Activated CD4-positive, alpha-beta T cell treated with anti-CD3 and anti-CD28 coated beads, Interleukin-2, amount 50 U/mL, for 48 hours (primary cell): ENCODE data around the gene GALP.
"Not testable (repeated sequence)": the region's sequence is repeated elsewhere in the genome, so short reads cannot be mapped to it uniquely, and the experiment has no call there.

Experiments
- DNase-seq, 2 experiments: peaks; one replicate each; pipeline ENCODE4 v3.0.0-alpha.2; 2020

The GALP gene

DNA sequence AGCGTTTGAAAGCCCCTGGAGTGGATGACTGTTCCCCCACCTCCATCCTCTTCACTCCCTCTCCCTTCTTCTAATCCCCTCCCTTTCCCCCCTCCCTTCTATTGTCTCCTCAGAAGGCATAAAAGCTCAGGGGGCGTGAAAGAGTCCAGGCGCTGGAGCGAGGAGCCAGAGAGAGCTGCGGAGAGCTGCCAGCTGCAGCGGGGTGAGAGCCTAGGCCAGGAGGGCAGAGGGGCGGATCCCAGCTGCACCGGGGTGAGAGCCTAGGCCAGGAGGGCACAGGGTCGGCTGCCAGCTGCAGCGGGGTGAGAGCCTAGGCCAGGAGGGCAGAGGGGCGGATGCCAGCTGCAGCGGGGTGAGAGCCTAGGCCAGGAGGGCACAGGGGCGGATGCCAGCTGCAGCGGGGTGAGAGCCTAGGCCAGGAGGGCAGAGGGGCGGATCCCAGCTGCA, at the start of gene GALP:
TSS of gene GALP (plus strand) at position 148 of the 447 bp plus-strand sequence. CDS start 1,101 bp downstream, outside the sequence.
- not testable (repeated sequence) for DNase-seq

DNA sequence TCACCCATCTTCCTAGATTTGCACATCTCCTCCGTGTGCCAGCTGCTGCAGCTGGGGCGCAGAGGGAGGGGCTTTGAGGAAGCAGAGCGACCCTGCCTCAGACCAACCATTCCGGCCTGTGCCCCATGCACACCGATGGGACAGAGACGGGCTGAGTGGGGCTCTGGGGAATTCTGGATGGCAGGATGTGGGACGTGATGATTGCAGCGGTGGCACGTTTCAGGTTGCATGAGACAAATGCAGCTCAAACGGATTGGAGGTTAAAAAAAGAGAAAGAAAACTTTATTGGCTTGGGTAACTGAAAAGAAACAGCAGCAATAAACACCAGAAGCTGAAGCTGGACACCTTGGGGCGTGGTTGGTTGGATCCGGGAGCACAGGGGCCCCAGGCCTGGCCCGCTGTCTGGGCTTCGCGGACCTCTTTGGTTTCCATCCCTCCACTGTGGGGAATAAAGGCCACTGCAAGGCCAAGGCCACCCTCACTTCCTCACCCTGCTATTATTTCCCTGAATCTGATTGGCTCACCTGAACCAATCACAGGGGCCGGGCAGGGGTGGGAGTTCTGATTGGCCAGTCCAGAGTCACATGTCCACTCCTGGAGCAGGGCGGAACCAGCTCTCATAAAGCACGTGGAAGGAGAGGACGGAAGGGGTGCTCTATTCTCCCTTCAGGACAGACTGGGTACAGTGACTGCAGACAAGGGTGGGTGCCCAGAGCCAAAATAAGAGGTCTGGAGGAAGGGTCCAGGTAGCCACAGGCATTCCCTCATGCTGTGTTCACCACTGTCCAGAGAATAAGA, 48.6 kb upstream of the GALP start:
- DNase-seq, result no peak

DNA sequence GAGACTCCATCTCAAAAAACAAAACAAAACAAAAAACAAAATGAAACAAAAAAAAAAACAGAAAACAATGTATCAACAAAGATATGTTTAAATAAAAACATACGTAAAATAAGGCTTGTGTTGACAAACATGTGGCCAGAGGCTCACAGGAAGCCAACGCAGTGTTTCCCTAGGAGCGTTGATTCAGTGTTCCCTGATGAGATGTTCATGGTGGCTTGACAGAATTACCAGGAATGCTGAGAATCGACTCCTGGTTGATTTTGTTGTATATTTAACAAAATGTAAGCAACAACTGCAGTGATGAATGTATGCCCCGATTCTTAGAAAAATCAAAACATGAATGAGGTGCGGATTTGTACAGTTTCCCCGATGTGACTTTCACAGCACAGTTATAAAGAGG, 45.8 kb upstream of the GALP start:
- DNase-seq, result no peak

DNA sequence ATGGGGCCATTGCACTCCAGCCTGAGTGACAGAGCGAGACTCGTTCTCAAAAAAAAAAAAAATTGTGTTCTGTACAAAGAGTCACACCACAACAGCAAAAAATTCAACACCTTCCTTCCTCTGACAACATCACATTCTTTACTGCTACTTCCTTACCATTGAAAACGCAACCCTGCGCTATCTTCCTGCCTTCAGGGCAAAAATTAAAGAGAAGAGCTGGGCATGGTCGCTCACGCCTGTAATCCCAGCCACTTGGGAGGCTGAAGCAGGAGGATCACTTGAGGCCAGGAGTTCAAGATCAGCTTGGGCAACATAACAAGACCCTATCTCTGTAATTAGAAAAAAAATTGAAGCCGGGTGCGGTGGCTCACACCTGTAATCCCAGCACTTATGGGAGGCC, 44.2 kb upstream of the GALP start:
- no peak for DNase-seq

DNA sequence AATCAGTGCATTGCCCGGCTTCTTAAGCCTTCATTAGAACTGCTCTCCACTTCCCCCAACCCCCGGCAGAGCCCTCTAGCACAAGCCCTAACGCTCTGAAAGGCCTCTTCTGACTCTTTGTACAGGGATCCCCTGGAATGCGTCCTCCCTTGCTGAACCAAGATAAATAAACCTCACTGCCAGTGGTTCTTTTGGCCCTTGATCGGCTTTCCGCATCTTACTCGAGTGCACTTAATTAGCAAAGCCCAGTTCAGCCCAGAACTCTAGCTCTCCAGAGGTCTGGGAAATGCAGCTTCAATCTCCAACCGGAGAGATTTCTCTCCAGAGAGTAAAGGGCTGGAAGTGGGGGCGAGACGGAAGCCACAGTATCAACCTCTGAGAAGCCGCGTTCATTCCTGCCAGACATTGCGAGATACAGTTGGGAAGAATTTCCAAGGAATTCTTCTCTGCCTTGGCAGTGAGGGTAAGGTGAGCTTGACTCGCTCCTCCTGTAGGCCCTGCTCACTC, 43.4 kb upstream of the GALP start:
- no peak for DNase-seq

DNA sequence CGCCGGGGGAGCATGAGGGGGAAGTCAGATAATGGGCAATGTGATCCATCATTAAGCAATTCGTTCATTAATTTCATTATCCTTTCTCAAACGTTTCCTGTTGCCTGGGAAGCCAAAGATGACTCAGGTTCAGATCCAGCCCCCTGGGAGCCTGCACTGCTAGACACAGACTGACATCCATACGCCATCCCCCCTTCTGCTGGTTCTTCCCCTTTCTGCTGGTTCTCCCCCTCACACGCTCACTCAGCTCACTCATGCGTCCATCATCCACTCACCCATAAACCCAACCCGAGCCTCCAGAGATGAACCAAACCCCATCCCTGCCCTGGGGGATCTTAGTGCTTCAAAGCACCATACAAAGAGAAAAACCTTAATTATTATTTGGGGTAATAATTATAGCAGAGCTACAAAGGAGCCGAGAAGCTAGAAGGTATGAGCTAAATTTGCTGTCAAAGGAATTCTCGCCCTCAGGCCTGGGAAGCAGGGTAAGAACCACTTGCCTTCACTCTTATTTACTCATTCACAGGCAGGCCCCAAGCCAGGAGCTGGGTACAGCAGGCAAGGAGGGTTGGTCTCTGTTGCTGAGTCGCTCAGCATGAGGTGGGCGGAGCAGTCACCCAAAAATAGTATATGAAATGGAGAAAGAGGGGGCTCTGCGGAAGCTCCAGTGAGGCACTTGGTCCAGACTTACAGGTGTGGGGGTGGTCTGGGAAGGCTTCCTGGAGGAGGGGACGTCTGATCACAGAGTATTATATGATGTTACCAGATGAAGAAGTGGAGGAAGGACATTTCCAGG, 41.8 kb upstream of the GALP start:
- DNase-seq, result no peak

DNA sequence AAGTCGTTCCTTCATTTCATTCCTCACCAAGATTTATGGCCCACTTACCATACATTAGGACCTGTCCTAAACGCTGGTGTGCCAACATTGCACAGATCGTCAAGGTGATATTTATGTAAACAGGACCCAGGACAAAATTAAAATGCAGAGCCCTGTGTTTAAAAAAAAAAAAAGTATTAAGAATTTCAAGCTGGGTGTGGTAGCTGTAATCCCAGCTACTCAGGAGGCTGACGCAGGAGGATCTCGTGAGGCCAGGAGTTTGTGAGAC, 41.2 kb upstream of the GALP start:
- DNase-seq, result no peak

DNA sequence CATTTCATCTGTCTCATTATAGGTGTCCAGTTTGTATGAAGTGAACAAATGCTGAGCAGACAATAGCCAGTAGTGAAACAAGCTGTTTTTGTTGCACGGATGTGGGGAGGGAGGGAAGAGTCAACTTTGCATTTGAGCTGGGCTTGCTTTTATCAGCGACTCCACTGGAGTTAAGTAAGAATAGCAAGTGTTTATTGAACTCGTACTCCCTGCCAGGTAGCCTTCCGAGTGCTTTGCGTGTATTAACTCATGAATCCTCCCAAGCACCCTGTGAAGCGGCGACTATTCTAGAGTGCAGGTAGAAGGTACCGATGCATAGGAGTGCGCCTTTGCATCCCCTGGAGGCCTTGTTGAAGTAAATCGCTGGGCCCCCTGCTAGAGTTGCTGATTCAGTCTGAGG, 39.4 kb upstream of the GALP start:
- no peak for DNase-seq

DNA sequence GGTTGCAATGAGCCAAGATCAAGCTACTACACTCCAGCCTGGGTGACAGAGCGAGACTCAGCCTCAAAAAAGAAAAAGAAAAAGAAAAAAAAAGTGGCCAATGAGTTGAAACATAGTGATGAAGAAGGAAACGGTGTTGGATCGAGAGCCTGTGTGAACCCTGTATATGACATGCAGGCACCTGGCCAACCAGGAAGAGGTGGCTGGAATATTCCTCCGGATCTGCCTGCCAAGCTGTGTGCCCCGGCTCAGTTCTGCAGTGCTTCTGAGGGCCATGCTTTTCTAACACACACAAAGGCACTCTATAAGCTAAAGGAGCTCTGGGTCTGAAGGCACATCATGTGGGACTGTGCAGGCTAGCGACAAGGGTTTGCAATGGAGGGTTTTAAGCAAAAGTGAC, 38.4 kb upstream of the GALP start:
- DNase-seq, result no peak

DNA sequence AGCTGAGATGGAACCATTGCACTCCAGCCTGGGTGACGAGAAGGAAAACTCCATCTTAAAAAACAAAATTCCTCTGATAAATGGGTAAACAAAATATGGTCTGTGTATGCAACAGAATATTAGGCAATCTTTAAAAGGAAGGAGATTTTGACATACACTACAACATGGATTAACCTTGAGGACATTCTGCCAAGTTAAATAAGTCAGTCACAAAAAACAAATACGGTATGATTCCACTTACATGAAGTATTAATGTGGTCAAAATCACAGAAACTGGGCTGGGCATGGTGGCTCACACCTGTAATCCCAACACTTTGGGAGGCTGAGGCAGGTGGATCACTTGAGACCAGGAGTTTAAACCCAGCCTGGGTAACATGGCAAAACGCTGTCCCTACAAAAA, 37.7 kb upstream of the GALP start:
- DNase-seq, result no peak

DNA sequence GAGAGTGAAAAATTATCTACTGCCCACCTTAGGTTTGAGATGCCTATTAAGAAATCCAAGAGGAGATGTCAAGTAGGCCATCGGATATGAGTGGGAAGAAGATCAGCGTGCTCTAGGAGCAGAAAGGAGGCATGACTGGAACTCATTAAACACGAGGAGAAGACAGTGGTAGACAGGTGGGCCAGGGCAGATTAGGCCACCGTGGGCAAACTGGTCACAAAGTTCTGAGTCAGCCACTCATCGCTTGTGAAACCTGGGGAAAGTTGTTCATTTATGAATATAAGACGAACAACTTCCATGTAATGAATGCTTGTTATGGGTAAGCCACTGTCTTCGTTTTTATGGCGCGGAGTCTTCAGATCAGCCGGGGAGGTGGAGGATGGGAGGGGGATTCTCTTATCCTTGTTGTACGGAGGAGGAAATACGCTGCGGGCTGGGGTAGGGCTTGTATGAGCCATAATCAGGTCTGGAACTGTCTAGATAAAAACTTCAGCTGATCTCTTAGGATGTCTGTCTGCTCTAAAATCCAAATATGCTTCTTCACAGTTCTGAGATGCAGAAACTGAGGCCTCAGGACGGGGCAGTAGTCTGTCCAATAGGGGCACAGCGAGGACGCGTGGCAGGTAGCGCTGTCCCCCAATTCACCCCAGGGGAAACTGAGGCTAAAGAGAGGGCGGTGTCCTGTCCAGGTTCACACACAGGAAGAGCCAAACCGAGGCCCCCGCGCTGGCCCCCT, 35.8 kb upstream of the GALP start:
- DNase-seq, result no peak

DNA sequence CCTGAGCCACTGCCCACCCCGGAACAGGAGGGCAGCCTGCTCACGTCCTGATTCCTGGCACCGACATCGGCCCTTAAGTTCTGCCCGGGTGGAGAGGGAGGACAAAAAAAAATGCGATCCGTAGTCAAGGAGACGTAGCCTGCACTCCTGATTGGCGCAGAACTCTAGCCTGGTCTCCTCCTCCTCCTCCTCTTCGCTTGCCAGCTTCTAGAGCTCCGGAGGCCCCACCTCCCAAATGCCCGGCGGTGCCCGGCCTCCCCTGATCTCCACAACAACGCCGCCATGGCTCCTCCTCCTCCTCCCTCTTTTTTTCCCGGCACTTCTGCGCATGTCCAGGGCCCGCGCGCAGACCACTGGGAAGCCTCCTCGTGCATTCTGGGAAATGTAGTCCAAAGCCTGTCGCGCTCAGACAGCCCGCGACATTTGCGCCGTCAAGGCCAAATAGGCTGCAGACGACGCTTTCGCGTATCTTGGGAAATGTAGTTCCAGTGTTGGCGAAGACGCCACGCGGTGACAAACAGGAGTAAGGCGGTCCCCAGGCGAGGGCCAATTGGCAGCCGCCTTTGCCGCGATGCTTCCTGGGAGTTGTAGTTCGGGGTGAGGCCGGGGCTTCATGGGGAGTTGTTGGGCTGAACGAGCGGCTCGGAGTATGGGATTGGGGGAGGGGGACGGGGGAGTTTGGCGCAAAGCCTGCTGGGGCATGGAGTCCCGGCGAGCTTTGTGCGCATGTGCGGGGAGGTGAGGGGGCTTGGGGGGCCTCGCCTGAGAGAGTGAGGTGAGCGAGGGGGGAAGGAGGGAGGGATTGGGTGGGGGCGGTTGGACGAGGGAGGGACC, 35.0 kb upstream of the GALP start, which contains the start of gene ZNF444:
TSS of gene ZNF444 (plus strand) at position 705 of the 834 bp plus-strand sequence. CDS start 5,625 bp downstream, outside the sequence.
- peak; percentile 98 to 99 for DNase-seq

DNA sequence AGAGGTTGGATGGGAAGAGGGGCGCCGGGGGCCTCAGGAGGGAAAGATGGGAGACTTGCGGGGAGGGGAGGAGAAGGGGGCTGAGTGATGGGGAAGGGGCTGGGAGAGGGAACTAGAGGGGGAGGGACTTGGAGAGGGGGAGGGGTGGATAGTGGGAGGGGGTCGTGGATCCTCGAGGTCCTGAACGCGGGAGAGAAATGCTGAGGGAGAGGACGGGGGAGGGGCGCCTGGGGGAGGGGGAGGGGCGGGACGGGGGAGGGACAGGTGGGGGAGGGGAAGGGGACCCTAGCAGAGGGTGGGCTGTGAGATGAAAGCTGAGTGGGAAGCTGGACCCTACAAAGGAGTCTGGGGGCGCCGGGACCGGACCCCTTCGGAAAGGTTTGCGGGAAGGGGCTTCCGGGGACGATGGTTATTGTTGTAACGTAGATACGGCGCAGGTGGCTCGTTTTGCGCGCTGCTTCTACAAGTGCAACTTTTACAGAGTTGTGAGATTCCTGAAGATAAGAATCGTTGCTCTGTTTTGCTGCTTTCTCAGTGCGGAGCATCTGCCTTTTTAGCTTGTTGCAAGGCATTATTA, 34.3 kb upstream of the GALP start:
- peak; percentile 21 to 35 for DNase-seq

DNA sequence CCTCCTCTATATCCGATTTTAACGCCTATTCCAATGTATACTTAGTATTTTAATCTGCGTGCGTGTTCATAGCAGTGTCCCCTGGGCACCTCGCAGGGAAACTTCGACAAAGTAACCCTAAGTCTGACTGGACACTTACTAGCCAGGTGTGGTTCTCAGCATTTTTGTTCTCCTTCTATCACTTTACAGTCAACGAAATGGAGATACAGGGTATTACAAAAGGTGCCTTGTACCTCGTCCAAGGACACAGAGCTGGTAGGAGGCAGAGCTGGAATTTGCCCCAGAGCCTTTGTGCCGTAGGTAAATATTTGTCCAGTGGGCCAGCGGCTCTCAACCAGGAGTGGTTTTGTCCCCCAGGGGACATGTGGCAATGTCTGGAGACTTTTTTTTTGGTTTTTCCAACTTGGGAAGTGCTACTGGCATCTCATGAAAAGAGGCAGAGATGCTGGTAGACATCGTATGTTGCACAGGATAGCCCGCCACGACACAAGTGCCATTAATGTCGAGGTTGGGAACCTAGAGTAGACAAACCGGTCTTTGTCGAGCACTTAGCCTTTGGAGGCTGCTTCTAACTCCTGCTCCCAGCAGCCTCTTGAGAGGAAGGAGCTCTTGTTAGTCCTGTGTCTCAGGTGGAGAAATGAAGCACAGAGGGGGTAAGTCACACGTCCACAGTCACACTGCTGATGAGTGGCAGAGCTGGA, 33.6 kb upstream of the GALP start:
- no peak for DNase-seq

DNA sequence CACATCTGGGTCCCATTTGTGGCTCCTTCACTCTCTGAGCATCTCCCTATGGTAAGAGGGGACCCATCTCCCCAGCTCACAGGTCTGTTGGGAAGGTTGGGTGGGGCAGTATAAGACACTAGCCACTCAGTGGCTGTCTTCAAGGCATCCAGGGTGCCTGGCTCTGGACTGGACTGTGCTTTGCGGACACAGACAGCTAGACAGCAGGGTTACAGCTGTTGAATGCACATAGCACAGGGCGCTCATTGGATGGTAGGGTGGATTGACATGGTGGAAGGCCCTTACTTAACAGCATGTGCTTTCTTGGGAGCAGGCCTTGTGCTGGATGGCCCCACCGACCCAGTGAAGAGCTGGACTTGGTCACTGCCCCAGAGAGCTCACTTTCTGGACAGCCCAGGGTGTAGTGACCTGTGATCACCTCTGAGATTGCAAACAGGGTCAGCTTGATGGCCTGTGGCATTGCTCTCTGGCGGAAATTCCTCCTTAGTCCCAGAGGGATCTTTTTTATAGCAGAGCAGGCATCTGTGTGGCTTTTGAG, 32.8 kb upstream of the GALP start:
- no peak for DNase-seq

DNA sequence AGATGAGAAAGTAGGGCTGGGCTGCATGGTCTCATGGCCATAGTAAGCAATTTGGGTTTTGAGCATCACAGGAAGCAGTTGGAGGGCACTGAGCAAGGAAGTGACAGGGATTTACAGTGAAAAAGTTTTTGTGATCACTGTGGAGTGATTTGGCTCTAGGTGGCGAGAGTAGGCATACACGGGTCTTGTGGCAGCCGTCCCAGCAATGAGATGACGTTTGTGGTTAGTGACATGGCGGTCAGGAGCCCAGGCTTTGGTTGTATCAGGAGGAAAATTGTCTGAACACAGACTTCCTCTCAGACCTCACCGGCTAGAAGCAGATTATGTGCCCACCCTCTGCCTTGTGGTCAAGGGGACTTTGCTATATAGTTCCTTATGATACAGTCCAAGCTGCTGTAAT, 31.4 kb upstream of the GALP start:
- DNase-seq, result no peak

DNA sequence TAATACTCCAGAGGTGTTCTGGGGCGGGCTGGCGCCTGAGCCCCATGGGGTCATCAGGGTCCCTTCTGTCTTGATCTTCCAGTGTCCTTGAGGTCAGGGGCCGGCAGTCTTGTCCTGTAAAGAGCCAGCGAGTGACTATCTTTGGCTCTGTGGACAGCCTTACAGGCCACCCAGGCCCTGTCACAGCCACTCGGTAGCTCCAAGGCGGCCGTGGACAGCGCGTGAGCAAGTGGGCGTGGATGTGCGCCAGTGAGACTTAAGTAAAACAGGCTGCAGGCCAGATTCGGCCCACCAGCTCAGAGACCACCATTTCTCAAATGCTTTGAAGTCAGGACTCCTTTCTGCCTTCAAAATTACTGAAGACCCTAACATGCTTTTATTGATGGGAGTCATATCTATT, 31.0 kb upstream of the GALP start:
- no peak for DNase-seq

DNA sequence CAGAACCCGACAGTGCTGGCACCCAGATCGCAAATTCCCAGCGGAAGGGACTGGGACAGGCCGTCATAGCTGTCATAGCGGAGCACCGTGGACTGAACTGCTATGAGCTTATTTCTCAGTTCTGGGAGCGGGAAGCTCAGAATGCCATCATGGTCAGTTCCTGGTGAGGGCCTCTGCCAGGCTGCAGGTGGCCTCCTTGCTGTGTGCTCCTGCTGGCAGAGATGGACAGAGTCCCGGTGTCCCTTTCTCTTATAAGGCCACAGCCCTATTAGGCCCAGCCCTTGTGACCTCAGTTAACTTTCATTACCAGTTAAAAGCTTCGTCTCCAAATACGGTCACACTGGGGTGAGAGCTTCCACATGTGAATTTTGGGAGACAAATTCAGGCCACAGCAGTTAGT, 30.1 kb upstream of the GALP start:
- DNase-seq, result no peak

DNA sequence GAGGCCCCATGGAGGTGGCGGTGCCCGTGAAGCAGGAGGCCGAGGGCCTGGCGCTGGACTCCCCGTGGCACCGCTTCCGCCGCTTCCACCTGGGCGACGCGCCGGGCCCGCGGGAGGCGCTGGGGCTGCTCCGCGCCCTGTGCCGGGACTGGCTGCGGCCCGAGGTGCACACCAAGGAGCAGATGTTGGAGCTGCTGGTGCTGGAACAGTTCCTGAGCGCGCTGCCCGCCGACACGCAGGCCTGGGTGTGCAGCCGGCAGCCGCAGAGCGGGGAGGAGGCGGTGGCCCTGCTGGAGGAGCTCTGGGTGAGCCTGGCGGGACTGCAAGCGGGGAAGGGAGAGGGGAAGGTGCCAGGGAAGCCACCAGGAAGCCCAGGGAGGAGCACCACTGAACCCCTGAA, 28.9 kb upstream of the GALP start:
- no peak for DNase-seq

DNA sequence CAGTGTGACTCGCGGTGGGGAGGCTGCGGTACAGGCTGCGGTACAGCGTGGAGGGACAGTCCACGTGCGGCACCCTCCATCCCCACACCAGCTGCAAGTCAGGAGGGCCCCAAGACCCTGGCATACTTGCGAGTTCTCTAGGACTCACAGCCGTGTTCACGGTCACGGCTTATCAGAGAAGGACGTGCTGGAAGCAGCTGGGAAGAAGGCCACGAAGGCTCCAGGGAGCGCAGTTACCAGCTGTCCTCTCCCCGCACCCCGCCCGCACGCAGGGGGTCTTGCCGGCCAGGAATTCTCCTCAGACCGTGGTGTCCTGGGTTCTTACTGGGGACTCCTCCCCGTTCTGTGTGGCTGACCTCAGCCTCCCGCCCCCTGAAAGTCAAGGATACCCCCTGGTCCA, 28.5 kb upstream of the GALP start:
- no peak for DNase-seq

DNA sequence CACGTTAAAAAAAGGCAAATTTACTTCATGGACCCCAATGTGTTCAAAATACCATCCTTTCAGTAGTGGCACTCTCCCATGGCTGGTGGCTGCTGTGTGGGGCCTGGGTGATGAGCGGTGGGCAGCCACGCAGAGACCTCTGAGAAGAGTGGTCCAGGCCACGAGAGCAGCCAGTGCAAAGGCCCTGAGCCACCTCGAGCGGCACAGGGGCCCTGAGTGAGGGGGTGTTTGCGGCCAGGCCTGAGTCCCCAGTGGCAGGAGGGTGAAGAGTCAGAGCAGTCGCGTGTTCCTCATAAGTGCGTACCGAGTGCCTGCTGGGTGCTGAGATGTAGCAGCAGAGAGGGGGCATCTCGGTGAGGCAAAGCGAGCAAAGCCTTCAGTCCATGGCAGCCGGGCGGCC, 27.7 kb upstream of the GALP start:
- DNase-seq, result no peak
